Activated naive CD8-positive, alpha-beta T cell (primary cell): ENCODE measurements around the gene OIT3.
A peak's percentile ranks its signal among the peaks of the same experiment; 100 is the strongest.

ENCODE experiments used
- H3K27ac Mint-ChIP-seq: one replicate; pipeline ENCODE4 v1.8.0; 2021; ENCODE audit warnings: mixed read lengths
- H3K27me3 Mint-ChIP-seq: one replicate; pipeline ENCODE4 v1.8.0; 2021; ENCODE audit warnings: mixed read lengths
- H3K36me3 Mint-ChIP-seq: one replicate; pipeline ENCODE4 v1.8.0; 2021; ENCODE audit warnings: mixed read lengths
- H3K4me1 Mint-ChIP-seq: one replicate; pipeline ENCODE4 v1.8.0; 2021; ENCODE audit warnings: low read depth, mixed read lengths
- H3K4me3 Mint-ChIP-seq: one replicate; pipeline ENCODE4 v1.8.0; 2021; ENCODE audit warnings: mild to moderate bottlenecking, mixed read lengths
- H3K9me3 Mint-ChIP-seq: one replicate; pipeline ENCODE4 v1.8.0; 2021; ENCODE audit warnings: low read depth, mixed read lengths

The OIT3 gene

GRCh38 chr10:72893136-72893798 is at the start of gene OIT3:
OIT3 (plus strand) TSS chr10:72893739; CDS start chr10:72893799, 60 bp downstream.
- peaks cover 2% of the 10 kb centered on the region for H3K4me1 Mint-ChIP-seq
- H3K9me3 Mint-ChIP-seq: no peaks in the 10 kb centered on the region
- H3K27me3 Mint-ChIP-seq: peaks cover 7% of the 10 kb centered on the region
- no peak within 1 kb of the TSS for H3K4me3 Mint-ChIP-seq
- peaks cover 9% of the 10 kb centered on the region for H3K36me3 Mint-ChIP-seq
- H3K27ac Mint-ChIP-seq: no peak within 1 kb of the TSS

- Mint-ChIP-seq H3K36me3 (peaks cover 14% of the 10 kb centered on the region), H3K9me3 (no peaks in the 10 kb centered on the region), H3K4me3 (no peak overlapping the region), H3K4me1 (no peaks in the 10 kb centered on the region), H3K27ac (no peak overlapping the region), H3K27me3 (no peaks in the 10 kb centered on the region)
These were observed 47.3 kb upstream of the OIT3 start for GRCh38 chr10:72846238-72846637.

GRCh38 chr10:72847681-72848080 is 45.9 kb upstream of the OIT3 start:
- Mint-ChIP-seq H3K4me3 (no peak overlapping the region), H3K36me3 (peaks cover 16% of the 10 kb centered on the region), H3K4me1 (no peaks in the 10 kb centered on the region), H3K27ac (no peak overlapping the region), H3K27me3 (no peaks in the 10 kb centered on the region), H3K9me3 (no peaks in the 10 kb centered on the region)

- Mint-ChIP-seq H3K9me3 (peaks cover 4% of the 10 kb centered on the region), H3K27me3 (no peaks in the 10 kb centered on the region), H3K4me3 (no peak overlapping the region), H3K36me3 (peaks cover 18% of the 10 kb centered on the region), H3K4me1 (no peaks in the 10 kb centered on the region), H3K27ac (no peak overlapping the region)
These were observed 42.7 kb upstream of the OIT3 start for GRCh38 chr10:72850861-72851260.

GRCh38 chr10:72851509-72851908 is 42.0 kb upstream of the OIT3 start:
- peaks cover 18% of the 10 kb centered on the region for H3K36me3 Mint-ChIP-seq
- no peak overlapping the region for H3K4me3 Mint-ChIP-seq
- no peaks in the 10 kb centered on the region for H3K27me3 Mint-ChIP-seq
- H3K9me3 Mint-ChIP-seq: peaks cover 4% of the 10 kb centered on the region
- no peaks in the 10 kb centered on the region for H3K4me1 Mint-ChIP-seq
- no peak overlapping the region for H3K27ac Mint-ChIP-seq

GRCh38 chr10:72852508-72852907 is 41.0 kb upstream of the OIT3 start:
- H3K27me3 Mint-ChIP-seq: no peaks in the 10 kb centered on the region
- peaks cover 4% of the 10 kb centered on the region for H3K9me3 Mint-ChIP-seq
- peaks cover 18% of the 10 kb centered on the region for H3K36me3 Mint-ChIP-seq
- no peak overlapping the region for H3K27ac Mint-ChIP-seq
- no peak overlapping the region for H3K4me3 Mint-ChIP-seq
- no peaks in the 10 kb centered on the region for H3K4me1 Mint-ChIP-seq

GRCh38 chr10:72855129-72855528 is 38.4 kb upstream of the OIT3 start:
- no peak overlapping the region for H3K27ac Mint-ChIP-seq
- H3K9me3 Mint-ChIP-seq: peaks cover 4% of the 10 kb centered on the region
- H3K27me3 Mint-ChIP-seq: no peaks in the 10 kb centered on the region

GRCh38 chr10:72855790-72856189 is 37.7 kb upstream of the OIT3 start:
- Mint-ChIP-seq H3K9me3 (peaks cover 4% of the 10 kb centered on the region), H3K27me3 (no peaks in the 10 kb centered on the region), H3K27ac (no peak overlapping the region), H3K4me1 (no peaks in the 10 kb centered on the region), H3K36me3 (peaks cover 8% of the 10 kb centered on the region), H3K4me3 (no peak overlapping the region)

More at GRCh38 chr10:72855129-72855528, 38.4 kb upstream of the OIT3 start:
- H3K4me3 Mint-ChIP-seq: no peak overlapping the region
- peaks cover 9% of the 10 kb centered on the region for H3K36me3 Mint-ChIP-seq
- no peaks in the 10 kb centered on the region for H3K4me1 Mint-ChIP-seq

GRCh38 chr10:72858067-72858466 is 35.5 kb upstream of the OIT3 start:
- no peaks in the 10 kb centered on the region for H3K4me1 Mint-ChIP-seq
- no peak overlapping the region for H3K27ac Mint-ChIP-seq
- H3K9me3 Mint-ChIP-seq: peaks cover under 1% of the 10 kb centered on the region

GRCh38 chr10:72862957-72863356 is 30.6 kb upstream of the OIT3 start:
- H3K27ac Mint-ChIP-seq: no peak overlapping the region
- H3K4me1 Mint-ChIP-seq: no peaks in the 10 kb centered on the region
- no peaks in the 10 kb centered on the region for H3K27me3 Mint-ChIP-seq
- no peak overlapping the region for H3K4me3 Mint-ChIP-seq
- no peaks in the 10 kb centered on the region for H3K9me3 Mint-ChIP-seq
- H3K36me3 Mint-ChIP-seq: peaks cover 9% of the 10 kb centered on the region

More at GRCh38 chr10:72858067-72858466, 35.5 kb upstream of the OIT3 start:
- no peaks in the 10 kb centered on the region for H3K27me3 Mint-ChIP-seq
- H3K36me3 Mint-ChIP-seq: peaks cover 3% of the 10 kb centered on the region
- H3K4me3 Mint-ChIP-seq: no peak overlapping the region

- Mint-ChIP-seq H3K9me3 (no peaks in the 10 kb centered on the region), H3K36me3 (peaks cover 16% of the 10 kb centered on the region), H3K27me3 (no peaks in the 10 kb centered on the region), H3K4me1 (no peaks in the 10 kb centered on the region), H3K27ac (no peak overlapping the region), H3K4me3 (no peak overlapping the region)
These were observed 18.1 kb upstream of the OIT3 start for GRCh38 chr10:72875250-72876055.

GRCh38 chr10:72879245-72879644 is 14.3 kb upstream of the OIT3 start:
- peaks cover 28% of the 10 kb centered on the region for H3K36me3 Mint-ChIP-seq
- no peak overlapping the region for H3K27ac Mint-ChIP-seq
- no peaks in the 10 kb centered on the region for H3K27me3 Mint-ChIP-seq
- no peaks in the 10 kb centered on the region for H3K9me3 Mint-ChIP-seq
- H3K4me3 Mint-ChIP-seq: no peak overlapping the region
- no peaks in the 10 kb centered on the region for H3K4me1 Mint-ChIP-seq

GRCh38 chr10:72881291-72881690 is 12.2 kb upstream of the OIT3 start:
- Mint-ChIP-seq H3K36me3 (peaks cover 31% of the 10 kb centered on the region), H3K27me3 (no peaks in the 10 kb centered on the region), H3K27ac (no peak overlapping the region), H3K4me3 (no peak overlapping the region), H3K4me1 (peaks cover 4% of the 10 kb centered on the region), H3K9me3 (no peaks in the 10 kb centered on the region)

GRCh38 chr10:72883861-72884260 is 9.7 kb upstream of the OIT3 start:
- Mint-ChIP-seq H3K27me3 (no peaks in the 10 kb centered on the region), H3K4me1 (peaks cover 21% of the 10 kb centered on the region), H3K9me3 (no peaks in the 10 kb centered on the region), H3K36me3 (peaks cover 33% of the 10 kb centered on the region), H3K4me3 (no peak overlapping the region), H3K27ac (peak overlapping the region; percentile 18)

- no peaks in the 10 kb centered on the region for H3K9me3 Mint-ChIP-seq
- no peaks in the 10 kb centered on the region for H3K27me3 Mint-ChIP-seq
- no peak overlapping the region for H3K4me3 Mint-ChIP-seq
- H3K4me1 Mint-ChIP-seq: peaks cover 21% of the 10 kb centered on the region
- peak overlapping the region; percentile 64 for H3K27ac Mint-ChIP-seq
- peaks cover 27% of the 10 kb centered on the region for H3K36me3 Mint-ChIP-seq
These were observed 7.6 kb upstream of the OIT3 start for GRCh38 chr10:72885953-72886352.
